Right lung (tissue), 5 donors: Measurements from ENCODE around the gene DNAJC17. TPM values are rescaled to one million over a fixed set of nuclear protein-coding genes. Genes with fewer than 3 reads are reported as not detected.

Experiments
- DNase-seq, 2 donors: peaks; one replicate each; pipeline ENCODE4 v3.0.0-alpha.2; 2013
- polyA plus RNA-seq, 5 donors: library from polyadenylated mRNA; unstranded; fragments of 120-200 nt; gene quantifications; one replicate each; pipeline versions ENCODE4 v1.2.1 to v1.2.3, GENCODE V29; 2013; ENCODE audit warnings: inconsistent platforms in 1 of 5, low replicate concordance in 1 of 5; ENCODE audit not compliant: insufficient read length in 5 of 5, insufficient read depth in 1 of 5

DNAJC17 gene
- polyA plus RNA-seq, 5 donors: 37.2 to 44.9 (median 41.9) TPM

- DNase-seq: no peak
Measured at GRCh38 chr15:40767838-40768500, 39.3 kb downstream of the DNAJC17 start.

- no peak for DNase-seq
Measured at GRCh38 chr15:40766906-40767837, 40.1 kb downstream of the DNAJC17 start.

DNA sequence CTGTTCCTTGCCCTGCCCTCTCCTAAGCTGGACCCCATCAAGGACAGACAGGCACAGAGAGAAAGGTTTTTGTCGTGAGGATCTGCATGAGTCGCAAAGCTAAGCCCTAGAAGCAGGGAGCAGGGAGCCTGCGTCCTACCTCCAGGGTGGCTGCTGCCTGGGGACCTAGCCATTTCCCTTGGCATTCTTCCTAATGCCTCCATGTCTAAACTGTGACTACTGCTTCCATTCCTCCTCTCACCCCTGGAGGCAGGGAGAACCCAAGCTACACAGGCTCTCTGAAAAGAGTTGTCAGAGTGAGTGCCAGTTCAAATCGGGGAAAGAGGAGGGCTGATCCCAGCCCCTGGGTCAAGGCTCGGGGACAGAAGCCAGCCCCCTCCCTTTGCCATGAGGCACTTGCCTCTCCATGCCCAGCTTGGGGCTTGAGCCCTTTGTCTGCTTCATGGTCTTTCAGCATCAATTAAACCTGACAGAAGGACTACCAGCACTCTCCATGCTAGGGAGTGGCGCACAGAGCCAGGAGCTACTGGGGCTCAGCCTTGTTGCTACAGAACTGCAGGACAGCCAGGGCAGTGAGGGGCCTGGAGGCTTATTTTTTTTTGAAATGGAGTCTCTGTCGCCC lies 41.0 kb downstream of the DNAJC17 start:
- no peak for DNase-seq

DNA sequence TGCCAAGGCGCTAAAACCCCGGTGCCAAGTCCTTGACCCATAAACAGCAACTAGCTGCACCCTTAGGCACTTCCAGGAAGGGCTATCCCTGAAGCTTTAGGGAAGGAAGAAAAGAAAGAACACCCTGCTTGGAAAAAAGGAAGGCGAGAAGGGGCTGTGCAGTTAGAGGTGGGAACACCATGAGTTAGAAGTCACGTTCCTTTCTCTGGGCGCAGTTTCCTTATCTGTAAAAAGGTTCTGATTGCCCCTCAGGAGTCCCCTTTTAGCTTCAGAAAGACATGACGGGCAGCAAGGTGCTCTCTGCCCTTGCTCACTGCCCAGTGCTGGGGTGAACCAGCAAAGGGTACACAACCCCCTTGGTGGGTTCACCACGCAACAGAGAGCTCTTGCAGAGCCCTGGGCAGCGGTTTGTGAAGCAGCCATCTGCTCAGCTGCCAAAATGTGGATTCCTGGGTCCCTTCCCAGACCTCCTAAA lies 42.6 kb downstream of the DNAJC17 start:
- DNase-seq: no peak

GRCh38 chr15:40763801-40764628 lies 43.3 kb downstream of the DNAJC17 start, which contains the start of gene GCHFR:
Gene GCHFR (plus strand): TSS chr15:40764068. CDS start chr15:40764181, 113 bp downstream.
- DNase-seq: peak; percentile 81 to 86

DNA sequence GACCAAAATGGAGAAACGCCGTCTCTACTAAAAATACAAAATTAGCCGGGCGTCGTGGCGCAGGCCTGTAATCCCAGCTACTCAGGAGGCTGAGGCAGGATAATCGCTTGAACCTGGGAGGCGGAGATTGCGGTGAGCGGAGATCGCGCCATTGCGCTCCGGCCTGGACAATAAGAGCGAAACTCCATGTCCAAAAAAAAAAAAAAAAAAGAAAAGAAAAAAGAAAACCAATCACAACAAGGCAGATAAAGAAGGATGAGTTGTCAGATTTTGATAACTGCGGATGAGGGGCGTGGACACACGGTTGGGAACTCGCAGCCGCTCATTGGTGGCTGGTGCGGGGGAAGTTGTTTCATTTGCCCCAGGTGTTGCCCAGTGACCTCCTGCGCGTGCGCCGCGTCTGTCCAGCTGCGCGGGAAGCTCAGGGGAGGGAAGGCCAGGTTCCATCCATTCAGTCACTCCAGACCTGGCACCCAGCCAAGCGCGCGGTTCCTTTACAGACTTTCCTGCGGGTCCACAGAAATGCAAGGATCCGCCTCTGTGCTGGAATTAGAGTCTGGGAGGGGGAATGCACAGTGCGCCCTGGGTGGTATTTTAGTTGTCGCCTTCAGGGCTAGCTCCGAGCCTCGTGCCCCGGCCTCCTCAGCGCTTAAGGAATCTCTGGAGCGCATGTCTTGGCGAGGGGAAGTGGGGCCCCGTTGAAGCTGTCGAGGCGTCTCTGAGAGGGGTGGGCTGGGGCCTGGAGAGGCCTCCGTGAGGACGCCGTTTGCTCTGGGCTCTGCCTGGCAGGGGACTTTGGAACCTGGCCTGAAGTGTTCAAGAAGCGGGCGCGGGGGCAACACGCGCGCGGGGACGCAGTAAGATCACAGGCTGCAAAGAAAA lies 44.1 kb downstream of the DNAJC17 start:
- DNase-seq: peak; percentile 74 to 79

GRCh38 chr15:40759961-40760360 lies 47.3 kb downstream of the DNAJC17 start:
- no peak for DNase-seq

GRCh38 chr15:40756938-40757337 lies 50.3 kb downstream of the DNAJC17 start:
- DNase-seq: no peak

DNA sequence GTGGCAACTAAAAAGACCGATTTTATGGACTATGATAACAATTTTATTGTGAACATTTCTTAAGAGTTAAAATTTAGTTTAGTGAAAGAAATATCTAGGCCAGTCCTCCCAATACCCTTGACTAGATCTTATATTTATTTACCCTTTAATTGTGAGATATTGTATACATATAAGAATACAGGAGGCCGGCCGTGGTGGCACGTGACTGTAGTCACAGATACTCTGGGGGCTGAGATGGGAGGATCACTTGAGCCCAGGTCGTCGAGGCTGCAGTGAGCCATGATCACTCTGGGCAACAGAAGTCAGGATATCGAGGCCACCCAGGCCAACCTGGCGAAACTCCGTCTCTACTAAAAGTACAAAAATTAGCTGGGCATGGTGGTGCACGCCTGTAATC lies 51.5 kb downstream of the DNAJC17 start:
- no peak for DNase-seq

DNA sequence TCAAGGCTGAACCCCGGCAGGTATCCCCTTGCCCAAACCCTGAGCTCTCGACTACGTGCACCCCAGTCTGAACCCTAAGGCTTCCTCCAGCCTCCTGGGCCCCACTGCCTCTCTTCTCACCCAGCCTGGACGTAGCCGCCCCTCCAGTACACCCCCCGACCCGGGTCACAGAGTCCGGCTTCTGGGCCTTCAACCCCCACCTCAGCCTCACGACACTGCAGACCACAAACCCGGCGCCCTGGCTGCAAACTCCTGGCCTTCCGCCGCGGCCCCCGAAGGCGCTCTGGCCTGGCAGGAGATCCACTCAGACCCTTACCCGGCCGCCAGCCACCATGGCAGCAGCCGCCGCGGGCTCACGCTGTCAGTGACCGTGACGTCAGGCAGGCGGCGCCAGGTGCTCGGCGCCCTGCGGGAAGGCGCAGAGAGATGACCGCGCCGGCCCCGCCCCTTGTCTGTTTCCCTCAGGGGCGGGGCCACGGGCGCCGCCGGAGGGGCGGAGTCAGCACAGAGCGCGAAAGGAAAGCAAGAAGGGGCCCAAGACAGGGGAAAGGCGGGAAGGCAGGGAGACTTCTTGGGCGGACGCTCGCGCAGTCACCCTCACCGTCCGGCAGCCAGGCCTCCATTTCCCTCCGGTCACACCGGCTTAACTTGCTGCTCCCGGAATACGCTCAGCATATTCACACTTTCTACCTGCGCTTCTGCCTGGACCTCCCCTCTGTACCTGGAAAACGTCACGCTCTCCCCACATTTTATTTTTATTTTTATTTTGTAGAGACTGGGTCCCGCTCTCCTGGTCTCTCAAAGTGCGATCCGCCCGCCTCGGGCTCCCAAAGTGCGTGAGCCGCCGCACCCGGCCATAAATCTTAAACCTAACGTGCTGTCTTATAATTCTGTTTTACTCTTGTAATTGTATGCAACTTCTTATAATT lies 52.1 kb downstream of the DNAJC17 start, which contains the start of gene RMDN3:
RMDN3 (minus strand) TSS at position 372 of the 929 bp plus-strand sequence. CDS start 471 bp downstream, outside the sequence.
- DNase-seq: peak; percentile 98

GRCh38 chr15:40754574-40754882 lies 52.7 kb downstream of the DNAJC17 start:
- no peak for DNase-seq

GRCh38 chr15:40751745-40752144 lies 55.5 kb downstream of the DNAJC17 start:
- DNase-seq: no peak

DNA sequence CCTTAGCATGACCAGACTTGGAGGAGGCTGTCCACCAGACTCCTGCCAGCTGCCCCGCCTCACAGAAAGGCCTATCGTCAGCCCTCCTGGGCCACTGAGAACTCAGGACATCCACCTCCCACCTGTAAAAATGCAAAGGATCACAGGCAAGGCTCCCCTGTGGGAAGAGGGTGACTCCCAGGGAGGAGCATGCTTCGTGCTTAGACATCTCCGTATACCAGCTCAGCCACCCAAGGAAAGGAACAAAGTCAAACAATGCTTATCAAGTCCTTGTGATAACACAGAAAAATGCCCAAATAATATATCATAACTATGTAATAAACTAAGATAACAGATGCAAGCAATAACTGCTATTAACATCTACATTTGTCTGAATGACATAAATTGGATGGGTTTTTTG lies 56.4 kb downstream of the DNAJC17 start:
- no peak for DNase-seq

GRCh38 chr15:40749151-40749630 lies 58.1 kb downstream of the DNAJC17 start:
- no peak for DNase-seq

- DNase-seq: no peak
Measured at GRCh38 chr15:40747685-40748631, 59.3 kb downstream of the DNAJC17 start.

DNA sequence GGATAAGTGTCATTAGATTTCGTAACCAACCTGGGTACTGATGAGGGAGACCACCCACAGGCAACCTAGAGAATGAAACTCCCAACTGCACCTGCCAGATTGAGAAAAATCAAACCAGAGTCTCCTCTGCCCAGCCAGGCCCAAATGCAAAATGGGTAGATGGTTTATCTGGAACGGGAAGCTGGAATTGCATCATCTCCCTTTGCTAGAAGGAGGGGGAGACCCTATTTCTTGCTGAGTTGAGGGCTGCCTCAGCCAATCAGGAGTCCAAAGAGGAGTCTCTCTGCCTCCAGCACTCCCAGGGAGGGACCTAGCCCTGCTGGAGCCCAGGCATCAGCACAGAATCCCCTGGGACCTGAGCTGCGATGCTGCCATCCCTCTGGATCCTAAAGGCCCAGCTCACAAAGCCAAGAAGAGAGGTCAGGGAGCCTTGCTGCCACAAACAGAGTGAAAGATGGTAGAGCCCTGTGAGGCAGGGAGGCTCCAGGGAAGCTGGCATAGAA lies 60.3 kb downstream of the DNAJC17 start:
- DNase-seq: no peak

DNA sequence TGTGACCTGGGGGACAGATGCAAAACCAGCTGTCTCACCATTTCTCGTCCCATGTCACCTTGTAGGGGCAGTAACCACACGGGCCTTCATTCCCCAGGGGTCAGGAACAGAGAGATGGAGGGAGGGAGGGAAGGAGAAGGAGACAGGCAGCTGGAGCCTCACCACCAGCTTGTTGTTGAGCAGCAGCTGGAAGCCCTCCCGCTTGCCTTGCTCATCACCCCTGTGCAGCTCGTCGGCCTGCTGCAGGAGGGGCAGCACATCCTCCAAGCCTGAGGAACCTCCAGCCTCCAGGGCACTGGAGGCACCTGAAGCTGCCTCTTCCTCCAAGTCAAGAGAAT lies 62.5 kb downstream of the DNAJC17 start:
- no peak for DNase-seq
